GM23248 (cell line): ENCODE results near the gene GBP7.

Experiments used
- EZH2 ChIP-seq: fragments of 200-600 bp; sonication (generic); IDR thresholded peaks from 2 replicates; pipeline ENCODE4 v1.6.1; 2018; ENCODE audit warnings: antibody characterized with exemption, mild to moderate bottlenecking; ENCODE audit not compliant: insufficient read depth, poor library complexity, severe bottlenecking
- EZH2phosphoT487 ChIP-seq: fragments of 200-600 bp; sonication (generic); IDR thresholded peaks from 2 replicates; pipeline ENCODE4 v1.6.1; 2018; ENCODE audit warnings: antibody characterized with exemption, moderate library complexity, mild to moderate bottlenecking, low read depth; ENCODE audit not compliant: insufficient read depth

DNA sequence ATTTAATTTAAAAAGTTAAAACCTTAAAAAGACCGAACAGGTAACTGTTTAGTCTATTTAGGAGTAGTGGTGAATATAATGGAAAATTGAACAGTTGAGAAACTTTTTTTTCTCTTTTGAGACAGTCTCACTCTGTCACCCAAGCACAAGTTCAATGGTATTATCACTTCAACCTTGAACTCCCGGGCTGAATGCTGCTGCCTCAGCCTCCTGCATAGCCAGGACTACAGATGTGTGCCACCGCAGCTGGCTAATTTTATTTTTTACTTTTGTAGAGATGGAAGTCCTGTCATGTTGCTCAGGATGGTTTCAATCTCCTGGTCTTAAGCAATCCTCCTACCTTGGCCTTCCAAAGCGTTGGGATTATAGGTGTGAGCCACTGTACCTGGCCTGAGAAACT is 33.6 kb downstream of the GBP7 start:
- TF ChIP-seq EZH2, result no peak
- TF ChIP-seq EZH2phosphoT487, result no peak
